ENCODE measurements around the gene PLOD1.
"Not testable (repeated sequence)": the region's sequence is repeated elsewhere in the genome, so short reads cannot be mapped to it uniquely, and the experiment has no call there.

PLOD1 gene

DNA sequence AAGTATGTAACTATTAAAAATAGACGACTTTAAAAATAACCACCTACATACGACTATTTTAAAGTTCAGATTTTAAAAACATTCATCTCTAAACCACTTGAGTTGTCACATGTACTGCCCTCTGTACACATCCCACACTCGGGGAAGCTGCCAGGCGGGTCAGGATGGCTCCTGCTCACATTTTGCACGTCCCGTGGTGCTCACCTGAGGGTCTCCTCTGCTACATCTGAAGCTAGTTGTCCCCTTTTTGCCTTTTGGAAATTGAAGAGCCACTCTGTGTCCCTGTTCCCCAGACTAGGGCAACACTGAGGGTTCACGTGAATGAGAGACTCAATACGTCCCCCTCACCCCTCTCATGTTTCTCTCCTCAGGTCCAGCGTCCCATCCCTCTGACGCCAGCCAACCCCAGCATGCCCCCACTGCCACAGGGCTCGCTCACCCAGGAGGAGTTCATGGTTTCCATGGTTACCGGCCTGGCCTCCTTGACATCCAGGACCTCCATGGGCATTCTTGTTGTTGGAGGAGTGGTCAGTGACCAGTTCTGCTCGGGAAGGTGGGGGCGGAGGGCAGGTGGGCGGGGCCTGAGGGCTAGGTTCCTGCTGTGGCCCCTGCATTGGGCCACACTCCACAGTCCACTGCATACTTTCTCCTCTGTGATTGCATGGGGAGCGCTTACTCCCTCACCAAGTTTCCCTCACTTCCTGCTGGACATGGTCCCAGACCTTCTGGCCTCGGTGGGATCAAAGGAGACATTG, 71.8 kb downstream of the PLOD1 start:
- no peak for DNase-seq (ENCODE audit: low spot score)

DNA sequence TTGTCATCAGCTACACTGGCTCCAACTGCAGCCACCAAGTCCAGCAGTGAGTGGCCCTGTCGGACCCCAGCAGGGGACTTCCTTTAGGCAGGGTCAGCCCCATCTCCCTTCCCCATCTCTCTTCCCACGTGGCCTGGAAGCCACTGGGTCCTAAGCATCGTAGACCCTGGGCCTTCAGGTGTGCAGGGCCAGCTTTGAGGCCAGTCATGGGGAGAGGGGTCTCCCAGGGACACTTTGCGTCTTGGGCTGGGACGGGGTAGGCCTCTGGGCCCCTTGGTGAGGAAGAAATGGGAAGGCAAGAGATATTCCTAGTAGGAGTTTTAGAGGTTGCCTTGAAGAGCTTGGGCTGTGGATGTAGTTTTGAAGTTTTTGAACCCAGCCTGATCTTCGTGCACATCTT, 72.7 kb downstream of the PLOD1 start:
- no peak for DNase-seq (ENCODE audit: low spot score)

DNA sequence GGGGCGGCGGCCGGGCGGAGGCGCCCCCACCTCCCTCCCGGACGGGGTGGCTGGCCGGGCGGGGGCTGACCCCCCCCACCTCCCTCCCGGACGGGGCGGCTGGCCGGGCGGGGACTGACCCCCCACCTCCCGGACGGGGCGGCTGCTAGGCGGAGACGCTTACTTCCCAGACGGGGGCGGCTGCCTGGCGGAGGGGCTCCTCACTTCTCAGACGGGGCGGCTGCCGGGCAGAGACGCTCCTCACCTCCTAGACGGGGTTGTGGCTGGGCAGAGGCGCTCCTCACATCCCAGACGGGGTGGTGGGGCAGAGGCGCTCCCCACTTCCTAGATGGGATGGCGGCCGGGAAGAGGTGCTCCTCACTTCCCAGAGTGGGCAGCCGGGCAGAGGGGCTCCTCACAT, 73.8 kb downstream of the PLOD1 start:
- not testable (repeated sequence) for DNase-seq (ENCODE audit: low spot score)

DNA sequence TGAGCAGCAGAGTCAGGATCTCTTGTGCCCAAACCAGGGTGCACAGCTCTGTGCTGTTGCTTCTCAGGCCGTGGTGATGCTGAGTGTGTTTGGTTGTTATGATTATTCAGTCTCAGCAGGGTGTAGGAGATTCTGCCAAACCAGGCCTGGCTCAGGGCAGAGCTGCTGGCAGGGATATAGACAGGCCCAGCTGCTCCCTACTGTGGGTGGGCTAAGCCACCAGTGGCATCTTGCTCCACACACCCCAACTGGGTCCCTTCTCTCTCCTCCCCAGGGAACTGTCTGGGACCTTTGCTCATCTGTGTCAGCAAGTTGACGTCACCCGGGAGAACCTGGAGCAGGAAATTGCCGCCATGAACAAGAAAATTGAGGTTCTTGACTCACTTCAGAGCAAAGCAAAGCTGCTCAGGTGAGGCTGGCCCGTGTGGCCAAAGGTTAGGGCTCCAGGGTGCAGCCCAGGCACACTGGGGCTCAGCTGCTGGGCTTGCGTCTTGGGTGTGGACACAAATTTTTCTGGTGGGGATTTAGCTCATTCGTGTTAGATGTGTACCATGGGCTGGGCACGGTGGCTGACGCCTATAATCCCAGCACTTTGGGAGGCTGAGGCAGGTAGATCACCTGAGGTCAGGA, 74.9 kb downstream of the PLOD1 start:
- no peak for DNase-seq (ENCODE audit: low spot score)

DNA sequence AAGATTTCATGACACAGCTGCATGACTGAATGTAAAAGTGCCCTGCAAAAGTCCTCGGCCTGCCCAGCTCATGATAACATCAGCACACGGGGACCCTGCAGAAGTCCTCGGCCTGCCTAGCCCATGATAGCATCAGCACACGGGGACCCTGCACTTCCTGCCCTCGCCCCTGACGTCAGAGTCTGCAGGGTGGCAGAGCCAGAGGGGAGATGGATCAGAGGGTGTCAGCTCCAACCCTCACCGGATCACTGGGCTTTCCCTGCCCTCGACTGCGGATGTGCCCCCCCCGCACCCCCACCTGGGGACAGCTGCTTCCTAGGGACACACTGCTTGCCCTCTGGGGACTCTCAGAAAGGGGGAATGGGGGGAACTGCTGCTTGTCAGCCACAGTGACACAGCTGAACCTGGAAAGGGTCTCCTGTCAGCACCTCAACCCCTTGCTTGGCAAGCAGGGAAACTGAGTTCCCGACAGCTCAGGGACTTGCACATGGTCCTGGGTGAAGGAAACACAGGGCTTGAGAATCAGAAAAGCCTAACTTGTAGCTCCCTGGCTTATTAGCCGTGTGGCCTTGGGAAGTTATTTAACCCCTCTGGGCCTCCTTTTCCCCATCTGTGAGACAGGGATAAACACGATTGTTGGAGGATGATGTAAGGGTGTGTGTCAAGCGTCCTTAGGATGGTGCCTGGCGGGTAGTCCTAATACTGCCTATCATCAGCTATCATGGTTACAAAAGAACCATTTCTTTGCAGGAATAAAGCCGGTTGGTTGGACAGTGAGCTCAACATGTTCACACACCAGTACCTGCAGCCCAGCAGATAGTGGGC, 76.4 kb downstream of the PLOD1 start:
- DNase-seq (ENCODE audit: low spot score): no peak

DNA sequence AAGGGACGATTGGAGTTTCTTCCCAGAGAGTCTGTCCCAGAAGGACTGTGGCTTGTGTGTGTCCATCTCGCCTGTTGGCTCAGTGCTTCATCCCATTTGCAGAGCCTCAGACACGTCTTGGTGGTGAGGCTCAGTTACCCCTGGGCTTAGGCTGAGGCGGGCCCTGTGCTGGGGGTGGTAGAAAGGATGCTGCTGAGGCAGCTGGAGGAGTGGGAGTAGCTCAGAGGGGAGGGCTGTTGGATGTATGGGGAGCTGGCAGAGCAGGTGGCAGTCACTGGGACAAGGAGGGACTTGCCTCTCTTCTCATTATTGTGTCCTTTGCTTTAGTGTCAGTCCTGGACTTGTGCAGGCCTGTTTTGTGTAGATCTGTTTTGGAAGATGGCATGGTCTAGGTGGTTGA, 77.5 kb downstream of the PLOD1 start:
- no peak for DNase-seq (ENCODE audit: low spot score)

DNA sequence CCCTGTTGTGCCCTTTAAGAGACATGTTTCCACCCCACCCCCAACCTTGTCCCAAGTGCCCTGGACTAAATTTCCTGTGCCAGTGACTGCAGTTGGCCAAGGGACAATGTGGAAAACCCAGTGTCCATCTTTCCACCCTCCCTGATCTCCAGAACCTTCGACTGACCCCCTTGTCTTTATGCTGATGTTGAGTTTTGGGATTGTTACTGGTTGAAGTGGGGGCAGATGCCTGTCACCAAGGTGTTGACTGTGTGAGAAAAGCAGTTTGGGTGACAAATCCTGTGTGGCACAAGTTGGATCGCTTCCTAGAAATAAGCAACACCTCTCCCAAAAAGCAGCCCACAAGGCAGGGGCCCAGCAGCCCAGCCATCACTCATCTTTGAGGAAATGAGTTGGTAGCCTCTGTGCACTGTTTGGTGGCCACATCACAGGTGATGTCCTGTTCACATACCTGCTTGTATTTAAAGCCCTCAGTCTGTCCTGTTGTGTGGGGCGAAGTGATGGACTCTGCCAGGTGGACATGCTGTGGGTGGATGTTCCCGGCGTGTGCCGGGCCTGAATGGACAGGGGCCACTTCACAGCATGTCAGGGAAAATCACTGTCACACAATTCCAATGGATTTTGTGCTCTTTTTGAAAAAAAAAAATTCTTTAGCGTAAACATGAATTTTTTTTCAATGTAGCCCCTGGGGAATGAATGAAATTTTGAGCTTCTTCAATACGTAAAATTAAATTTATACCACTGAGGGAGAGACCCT, 78.2 kb downstream of the PLOD1 start:
- DNase-seq (ENCODE audit: low spot score): no peak

DNA sequence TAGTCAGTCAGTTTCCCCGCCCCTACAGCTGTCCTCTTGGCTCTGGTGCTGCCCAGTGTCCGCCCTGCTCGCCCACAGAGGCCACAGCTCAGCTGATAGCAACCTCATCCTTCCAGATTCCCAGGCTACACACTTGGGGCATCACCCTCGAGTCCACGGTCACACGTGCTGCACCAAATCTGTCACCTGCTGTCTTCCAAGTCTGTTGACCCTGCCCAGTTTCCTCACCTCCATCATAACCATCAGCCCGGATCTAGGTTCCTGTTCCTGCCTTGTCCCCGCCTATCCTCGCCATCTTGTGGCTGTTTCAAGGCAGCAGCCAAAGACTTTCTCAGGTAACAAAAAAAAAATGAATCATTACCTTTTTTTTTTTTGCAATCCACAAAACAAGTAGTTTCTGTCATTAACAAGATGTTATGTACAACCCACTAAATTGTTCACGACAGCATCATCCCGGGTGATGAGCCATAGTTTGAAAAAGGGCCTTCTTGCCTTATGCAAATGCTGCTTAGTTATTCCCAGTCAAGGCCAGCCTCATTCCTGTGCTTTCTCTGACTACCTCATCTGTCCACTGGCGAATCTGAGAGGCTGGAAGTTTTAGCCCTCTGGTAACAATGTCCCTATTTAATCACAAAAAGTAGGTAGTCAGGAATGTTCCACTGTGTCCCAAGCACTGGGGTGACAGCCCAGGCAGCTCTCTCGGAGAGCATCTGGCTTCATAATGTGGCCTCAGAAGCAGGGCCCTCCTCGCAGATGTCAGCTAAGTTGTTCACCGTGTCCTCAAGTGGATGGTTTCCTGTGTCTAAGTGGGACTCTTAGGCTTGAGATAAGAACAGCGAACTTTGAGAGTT, 79.8 kb downstream of the PLOD1 start:
- DNase-seq (ENCODE audit: low spot score): no peak

DNA sequence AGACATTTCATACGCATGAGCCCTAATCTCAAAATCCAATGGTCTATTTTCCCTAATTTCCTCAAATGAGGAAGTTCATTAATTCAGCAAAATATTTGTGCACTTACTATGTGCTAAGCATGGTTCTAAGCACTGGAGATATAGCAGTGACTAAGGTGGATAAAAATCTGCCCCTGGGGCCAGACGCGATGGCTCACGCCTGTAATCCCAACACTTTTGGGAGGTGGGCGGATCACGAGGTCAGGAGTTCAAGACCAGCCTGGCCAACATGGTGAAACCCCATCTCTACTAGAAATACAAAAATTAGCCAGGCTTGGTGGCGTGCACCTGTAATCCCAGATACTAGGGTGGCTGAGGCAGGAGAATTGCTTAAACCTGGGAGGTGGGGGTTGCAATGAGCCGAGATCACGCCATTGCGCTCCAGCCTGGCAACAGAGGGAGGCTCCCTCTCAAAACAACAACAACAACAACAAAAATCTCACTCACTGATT, 80.5 kb downstream of the PLOD1 start:
- DNase-seq (ENCODE audit: low spot score): no peak

DNA sequence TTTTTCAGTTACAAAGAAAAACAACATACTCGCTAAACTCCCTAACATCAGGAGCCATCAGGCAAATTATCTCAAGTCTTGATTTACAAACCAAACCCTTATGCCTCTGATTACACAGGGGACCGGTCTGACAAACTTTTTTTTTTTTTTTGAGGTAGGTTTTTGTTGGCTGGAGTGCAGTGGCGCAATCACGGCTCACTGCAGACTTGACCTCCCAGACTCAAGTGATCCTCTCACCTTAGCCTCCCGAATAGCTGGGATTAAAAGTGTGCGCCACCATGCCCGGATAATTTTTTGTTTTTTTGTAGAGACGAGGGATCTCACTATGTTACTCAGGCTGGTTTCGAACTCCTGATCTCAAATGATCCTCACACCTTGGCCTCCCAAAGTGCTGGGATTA, 81.0 kb downstream of the PLOD1 start:
- no peak for DNase-seq (ENCODE audit: low spot score)

DNA sequence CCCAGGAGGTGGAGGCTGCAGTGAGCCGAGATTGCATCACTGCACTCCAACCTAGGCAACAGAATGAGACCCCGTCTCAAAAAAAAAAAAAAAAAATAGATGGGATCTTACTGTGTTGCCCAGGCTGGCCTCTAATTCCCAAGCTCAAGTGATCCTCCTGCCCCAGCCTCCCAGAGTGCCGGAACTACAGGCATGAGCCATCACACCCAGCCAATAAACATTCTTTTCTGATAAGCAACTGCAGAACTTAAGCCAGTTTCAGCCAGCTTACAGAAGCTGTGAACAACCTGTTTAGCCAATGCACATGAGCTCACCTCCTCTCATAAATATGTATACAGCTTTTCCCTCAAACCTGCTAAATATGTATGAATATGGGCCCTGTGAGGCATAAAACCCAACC, 81.7 kb downstream of the PLOD1 start:
- DNase-seq (ENCODE audit: low spot score): no peak

DNA sequence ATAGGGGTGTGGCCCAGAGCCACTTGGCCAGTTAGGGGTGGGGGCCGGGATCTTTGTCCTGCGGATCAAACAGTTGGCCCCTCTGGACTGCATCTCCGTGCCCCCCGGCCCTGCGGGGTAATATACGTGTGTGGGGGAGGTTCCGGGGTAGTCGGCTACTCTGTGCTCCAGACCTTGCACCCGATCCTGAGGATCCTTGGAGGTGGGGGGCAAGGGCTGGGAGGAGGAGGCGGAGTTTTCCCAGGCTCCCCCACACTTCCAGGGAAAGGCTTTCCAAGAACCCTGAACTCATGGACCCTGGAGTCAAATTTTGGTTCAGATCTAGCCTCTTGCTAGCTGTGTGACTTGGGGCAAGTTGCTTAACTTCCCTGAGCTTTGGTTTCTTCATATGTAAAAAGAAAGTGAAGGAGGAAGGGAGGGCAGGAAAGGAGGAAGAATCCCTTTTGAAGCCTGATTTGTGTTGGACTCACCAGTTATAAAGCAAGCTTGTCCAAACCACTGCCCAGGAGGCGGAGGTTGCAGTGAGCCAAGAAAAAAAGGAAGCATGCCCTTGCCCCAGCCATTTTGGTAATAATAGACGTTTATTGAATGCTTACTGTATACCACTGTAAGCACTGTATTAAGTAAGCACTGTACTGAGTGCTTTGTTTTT, 85.5 kb downstream of the PLOD1 start:
- DNase-seq (ENCODE audit: low spot score): no peak

DNA sequence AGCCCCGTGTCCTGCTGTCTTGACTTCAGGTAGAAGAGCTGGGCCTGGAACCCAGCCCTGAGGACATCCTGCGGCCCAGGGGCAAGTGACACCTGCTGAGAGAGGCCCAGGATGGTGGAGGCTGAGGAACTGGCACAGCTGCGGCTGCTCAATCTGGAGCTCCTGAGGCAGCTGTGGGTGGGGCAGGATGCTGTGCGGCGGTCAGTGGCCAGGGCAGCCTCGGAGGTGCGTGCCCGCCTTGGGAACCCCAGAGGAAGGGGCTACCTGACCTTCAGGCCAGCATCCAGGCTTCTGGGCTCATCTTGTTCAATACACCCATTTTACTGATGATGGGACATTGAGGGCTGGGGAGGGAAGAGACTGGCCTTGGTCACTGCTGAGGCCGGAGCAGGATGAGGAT, 87.1 kb downstream of the PLOD1 start:
- no peak for DNase-seq (ENCODE audit: low spot score)

DNA sequence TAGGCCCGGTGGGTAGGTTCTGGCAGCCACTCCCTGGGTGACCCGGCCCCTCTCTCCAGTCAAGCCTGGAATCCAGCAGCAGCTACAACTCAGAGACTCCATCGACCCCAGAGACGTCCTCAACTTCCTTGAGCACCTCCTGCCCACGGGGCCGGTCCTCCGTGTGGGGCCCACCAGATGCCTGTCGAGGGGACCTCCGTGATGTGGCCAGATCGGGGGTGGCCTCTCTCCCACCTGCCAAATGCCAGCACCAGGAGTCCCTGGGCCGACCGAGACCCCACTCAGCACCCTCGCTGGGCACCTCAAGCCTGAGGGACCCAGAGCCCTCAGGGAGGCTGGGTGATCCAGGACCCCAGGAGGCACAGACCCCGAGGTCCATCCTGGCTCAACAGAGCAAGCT, 87.5 kb downstream of the PLOD1 start:
- DNase-seq (ENCODE audit: low spot score): no peak
